ENCODE data around the gene VAV2. TPM values are rescaled to one million over a fixed set of nuclear protein-coding genes. Genes with fewer than 3 reads are reported as not detected.

Gene VAV2
- total RNA-seq, 1 experiment from 2014 or later, result 30.7 TPM

GRCh38 chr9:133759146-133759900 is 232.8 kb downstream of the VAV2 start:
- TF ChIP-seq CTCF (IDR thresholded peaks at IDR 0.05; ENCODE audit: unreplicated experiment), result no peak
- intact Hi-C loops (cut with micrococcal nuclease; ENCODE audit: unreplicated experiment), result no loop called here

GRCh38 chr9:133758228-133758627 is 233.9 kb downstream of the VAV2 start:
- CTCF ChIA-PET, result no interaction called here
- Mint-ChIP-seq H3K4me3 (ENCODE audit: low read depth, unreplicated experiment) (no peak overlapping the region), H3K9me3 (ENCODE audit: low read depth, unreplicated experiment) (peaks cover 3% of the 10 kb centered on the region), H3K36me3 (ENCODE audit: insufficient read depth, unreplicated experiment) (peaks cover 12% of the 10 kb centered on the region), H3K27me3 (ENCODE audit: unreplicated experiment) (no peaks in the 10 kb centered on the region), H3K4me1 (ENCODE audit: low read depth, unreplicated experiment) (no peaks in the 10 kb centered on the region), H3K27ac (ENCODE audit: unreplicated experiment) (no peak overlapping the region)
- no peak for TF ChIP-seq CTCF (IDR thresholded peaks at IDR 0.05; ENCODE audit: unreplicated experiment)
- BruUV-seq (replicated peaks), result no TSS peak
- no peak for DNase-seq
- intact Hi-C loops (cut with micrococcal nuclease; ENCODE audit: unreplicated experiment), result no loop called here

More at GRCh38 chr9:133759146-133759900, 232.8 kb downstream of the VAV2 start:
- Mint-ChIP-seq H3K9me3 (ENCODE audit: low read depth, unreplicated experiment) (peaks cover 3% of the 10 kb centered on the region), H3K27ac (ENCODE audit: unreplicated experiment) (no peak overlapping the region), H3K36me3 (ENCODE audit: insufficient read depth, unreplicated experiment) (peaks cover 12% of the 10 kb centered on the region), H3K27me3 (ENCODE audit: unreplicated experiment) (no peaks in the 10 kb centered on the region), H3K4me3 (ENCODE audit: low read depth, unreplicated experiment) (no peak overlapping the region), H3K4me1 (ENCODE audit: low read depth, unreplicated experiment) (no peaks in the 10 kb centered on the region)
- no TSS peak for BruUV-seq (replicated peaks)
- no peak for DNase-seq
- CTCF ChIA-PET, result interaction anchor here (0.6 kb wide), 1 partner anchor 20 kb away, joined by 3 read pairs; no protein-coding TSS in a partner anchor

GRCh38 chr9:133754688-133755227 is 237.4 kb downstream of the VAV2 start:
- Mint-ChIP-seq H3K9me3 (ENCODE audit: low read depth, unreplicated experiment) (peaks cover 6% of the 10 kb centered on the region), H3K27me3 (ENCODE audit: unreplicated experiment) (peaks cover 11% of the 10 kb centered on the region), H3K4me1 (ENCODE audit: low read depth, unreplicated experiment) (no peaks in the 10 kb centered on the region), H3K4me3 (ENCODE audit: low read depth, unreplicated experiment) (no peak overlapping the region), H3K27ac (ENCODE audit: unreplicated experiment) (no peak overlapping the region), H3K36me3 (ENCODE audit: insufficient read depth, unreplicated experiment) (peaks cover 5% of the 10 kb centered on the region)
- intact Hi-C loops (cut with micrococcal nuclease; ENCODE audit: unreplicated experiment), result no loop called here
- CTCF ChIA-PET, result no interaction called here
- DNase-seq, result no peak
- no TSS peak for BruUV-seq (replicated peaks)
- TF ChIP-seq CTCF (IDR thresholded peaks at IDR 0.05; ENCODE audit: unreplicated experiment), result no peak

GRCh38 chr9:133754187-133754586 is 237.9 kb downstream of the VAV2 start:
- H3K27ac Mint-ChIP-seq (ENCODE audit: unreplicated experiment), result no peak overlapping the region
- no TSS peak for BruUV-seq (replicated peaks)
- H3K36me3 Mint-ChIP-seq (ENCODE audit: insufficient read depth, unreplicated experiment), result peaks cover 5% of the 10 kb centered on the region
- no peak for TF ChIP-seq CTCF (IDR thresholded peaks at IDR 0.05; ENCODE audit: unreplicated experiment)
- no peak overlapping the region for H3K4me3 Mint-ChIP-seq (ENCODE audit: low read depth, unreplicated experiment)
- intact Hi-C loops (cut with micrococcal nuclease; ENCODE audit: unreplicated experiment), result no loop called here
- H3K9me3 Mint-ChIP-seq (ENCODE audit: low read depth, unreplicated experiment), result peaks cover 6% of the 10 kb centered on the region
- DNase-seq, result no peak
- CTCF ChIA-PET, result no interaction called here
- H3K4me1 Mint-ChIP-seq (ENCODE audit: low read depth, unreplicated experiment), result no peaks in the 10 kb centered on the region
- peaks cover 17% of the 10 kb centered on the region for H3K27me3 Mint-ChIP-seq (ENCODE audit: unreplicated experiment)

Data from Calu3 (cell line).